Skeletal muscle cell (primary cell): ENCODE results near the gene RARA.
"Not testable (repeated sequence)": the region's sequence is repeated elsewhere in the genome, so short reads cannot be mapped to it uniquely, and the experiment has no call there.

Source experiments
- DNase-seq: peaks from one replicate; pipeline ENCODE4 v3.0.0-alpha.2; 2010; ENCODE audit warnings: low read depth
- H3K4me3 ChIP-seq: 2 replicates; pipeline ENCODE4 v1.5.1; 2011; ENCODE audit warnings: low read depth, mild to moderate bottlenecking, control low read depth, low read length, moderate library complexity

Gene RARA

GRCh38 chr17:40366076-40366860 lies 57.3 kb downstream of the RARA start:
- no peak overlapping the region for H3K4me3 ChIP-seq
- no peak for DNase-seq

GRCh38 chr17:40366861-40367518 lies 58.0 kb downstream of the RARA start:
- no peak overlapping the region for H3K4me3 ChIP-seq
- no peak for DNase-seq

DNA sequence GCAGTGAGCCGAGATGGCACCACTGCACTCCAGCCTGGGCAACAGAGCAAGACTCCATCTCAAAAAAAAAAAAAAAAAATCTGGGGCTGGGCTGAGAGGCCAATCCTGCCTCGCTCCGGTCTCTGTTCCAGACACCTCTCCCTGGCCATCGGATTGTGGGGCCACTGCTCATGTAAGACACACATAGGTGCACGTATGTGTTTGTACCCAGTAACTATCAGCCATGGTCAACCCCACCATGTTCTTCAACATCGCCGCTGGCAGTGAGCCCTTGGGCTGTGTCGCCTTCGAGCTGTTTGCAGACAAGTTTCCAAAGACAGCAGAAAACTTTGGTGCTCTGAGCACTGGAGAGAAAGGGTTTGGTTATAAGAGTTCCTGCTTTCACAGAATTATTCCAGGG lies 58.7 kb downstream of the RARA start:
- not testable (repeated sequence) for DNase-seq, H3K4me3 ChIP-seq

DNA sequence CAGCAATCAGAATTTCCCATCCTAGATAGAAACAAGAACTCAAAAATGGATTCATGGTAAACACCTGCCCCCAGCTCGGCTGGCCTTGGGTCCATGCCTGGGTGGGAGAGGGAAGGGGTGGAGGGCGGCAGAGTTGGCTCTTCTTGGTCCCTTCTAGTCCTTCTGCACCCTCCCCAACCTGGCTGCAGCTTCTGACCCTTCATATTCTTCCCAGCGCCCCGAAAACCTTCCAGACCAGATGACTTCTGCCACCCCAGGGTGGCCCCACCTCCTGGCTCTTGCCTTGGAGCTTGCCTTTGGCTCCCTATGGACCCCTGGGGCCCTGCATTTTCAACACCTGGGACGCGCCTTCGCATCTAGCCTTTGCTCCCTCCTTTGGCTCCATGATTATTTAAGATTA lies 60.9 kb downstream of the RARA start:
- no peak for DNase-seq
- H3K4me3 ChIP-seq = no peak overlapping the region

DNA sequence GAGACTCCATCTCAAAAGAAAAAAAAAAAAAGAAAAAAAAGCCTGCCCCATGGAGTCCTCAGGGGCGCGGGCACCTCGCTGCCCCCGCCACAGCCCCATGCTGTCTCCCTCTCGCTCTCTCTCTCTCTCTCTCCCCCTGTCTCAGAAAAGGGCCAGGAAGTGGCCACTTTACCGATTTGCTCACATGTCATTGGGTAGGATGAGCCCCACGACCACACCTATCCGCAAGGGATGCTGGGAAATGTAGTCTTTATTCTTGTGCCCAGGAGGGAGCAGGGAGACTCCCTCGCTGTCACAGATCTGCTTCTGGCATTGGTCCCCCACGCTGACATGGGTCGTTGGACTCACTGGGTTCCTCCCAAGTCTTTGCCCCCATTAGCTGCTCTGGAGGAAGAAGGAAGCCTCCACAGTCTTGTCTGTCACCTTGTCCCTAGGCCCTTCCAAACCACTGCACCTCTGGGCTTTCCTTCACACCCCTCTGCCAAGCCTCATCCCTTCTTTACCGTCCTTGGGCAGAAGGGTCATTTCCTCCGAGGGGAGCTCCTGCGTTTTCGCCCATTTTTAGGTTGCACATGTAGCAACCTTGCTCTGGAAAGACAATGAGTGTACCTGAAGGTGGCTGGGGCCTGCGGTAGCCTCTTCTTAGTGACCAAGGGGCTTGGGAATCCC lies 62.4 kb downstream of the RARA start:
- no peak for DNase-seq
- H3K4me3 ChIP-seq = no peak overlapping the region

DNA sequence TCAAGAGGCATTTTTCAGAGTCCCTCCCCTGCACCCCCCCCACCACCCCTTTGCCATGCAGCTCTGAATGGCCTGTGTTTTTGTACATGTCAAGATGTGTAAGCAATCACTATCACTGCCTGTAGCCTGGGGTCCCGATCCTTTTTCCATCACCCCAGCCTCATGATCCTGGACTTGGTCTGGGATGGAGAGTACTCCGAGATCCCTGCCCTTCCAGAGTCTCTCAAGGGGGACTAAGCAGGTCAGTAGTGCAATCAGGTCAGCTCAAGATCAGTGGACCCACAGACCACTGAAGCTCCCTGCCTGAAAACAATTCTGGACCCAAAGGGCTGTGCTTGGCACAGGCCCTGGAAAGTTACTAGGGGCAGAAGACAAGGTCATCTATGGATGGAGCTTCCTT lies 63.1 kb downstream of the RARA start:
- H3K4me3 ChIP-seq = no peak overlapping the region
- no peak for DNase-seq

GRCh38 chr17:40372644-40373043 lies 63.7 kb downstream of the RARA start:
- DNase-seq, H3K4me3 ChIP-seq: not testable (repeated sequence)

- no peak overlapping the region for H3K4me3 ChIP-seq
- peak; percentile 88 for DNase-seq
Observed at GRCh38 chr17:40373324-40373723, 64.3 kb downstream of the RARA start.

- DNase-seq = no peak
- no peak overlapping the region for H3K4me3 ChIP-seq
Observed at GRCh38 chr17:40373999-40374398, 65.0 kb downstream of the RARA start.

DNA sequence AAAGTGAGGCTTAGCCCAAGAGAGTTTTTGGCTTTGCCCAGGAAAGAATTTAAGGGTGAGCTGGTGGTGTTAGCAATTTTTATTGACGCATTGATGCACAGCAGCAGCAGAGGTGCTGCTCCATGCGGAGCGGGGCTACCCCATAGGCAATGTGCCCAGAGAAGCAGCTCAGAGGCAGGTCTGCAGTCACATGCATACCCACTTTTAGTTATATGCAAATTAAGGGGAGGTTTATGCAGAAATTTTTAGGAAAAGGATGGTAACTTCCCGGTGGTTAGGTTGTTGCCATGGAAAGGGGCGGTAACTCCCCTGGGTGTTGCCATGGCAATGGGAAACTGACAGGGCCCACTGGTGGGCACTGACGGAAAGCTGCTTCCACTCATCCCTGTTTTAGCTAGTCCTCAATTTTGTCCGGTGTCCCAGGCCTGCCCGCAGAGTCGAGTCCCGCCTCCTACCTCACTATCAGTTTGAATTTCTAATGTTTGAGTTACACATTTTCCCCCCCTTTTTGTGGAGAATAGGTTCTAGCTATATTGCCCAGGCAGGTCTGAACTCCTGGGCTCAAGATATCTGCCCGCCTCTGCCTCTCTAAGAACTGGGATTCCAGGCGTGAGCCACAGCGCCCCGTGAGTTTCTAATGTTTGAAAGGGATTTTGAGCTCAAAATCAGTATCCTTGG lies 66.0 kb downstream of the RARA start:
- DNase-seq = no peak
- no peak overlapping the region for H3K4me3 ChIP-seq

GRCh38 chr17:40375786-40376185 lies 66.8 kb downstream of the RARA start:
- not testable (repeated sequence) for H3K4me3 ChIP-seq, DNase-seq

- DNase-seq, H3K4me3 ChIP-seq: not testable (repeated sequence)
Observed at GRCh38 chr17:40376541-40376940, 67.6 kb downstream of the RARA start.

DNA sequence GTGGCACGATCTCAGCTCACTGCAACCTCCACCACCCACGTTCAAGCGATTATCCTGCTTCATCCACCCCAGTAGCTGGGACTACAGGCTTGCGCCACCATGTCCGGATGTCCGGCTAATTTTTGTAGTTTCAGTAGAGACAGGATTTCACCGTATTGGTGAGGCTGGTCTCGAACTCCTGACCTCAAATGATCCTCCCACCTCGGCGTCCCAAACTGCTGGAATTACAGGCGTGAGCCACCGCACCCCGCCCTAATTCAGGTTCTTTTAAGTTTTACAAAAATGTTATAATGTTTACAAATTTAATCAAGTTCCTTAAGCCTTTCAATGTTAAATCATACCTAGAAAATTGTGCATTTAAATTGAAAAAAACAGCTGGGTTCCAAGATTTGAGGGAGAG lies 68.9 kb downstream of the RARA start:
- H3K4me3 ChIP-seq = no peak overlapping the region
- no peak for DNase-seq

- H3K4me3 ChIP-seq = no peak overlapping the region
- no peak for DNase-seq
Observed at GRCh38 chr17:40378966-40379365, 70.0 kb downstream of the RARA start.

DNA sequence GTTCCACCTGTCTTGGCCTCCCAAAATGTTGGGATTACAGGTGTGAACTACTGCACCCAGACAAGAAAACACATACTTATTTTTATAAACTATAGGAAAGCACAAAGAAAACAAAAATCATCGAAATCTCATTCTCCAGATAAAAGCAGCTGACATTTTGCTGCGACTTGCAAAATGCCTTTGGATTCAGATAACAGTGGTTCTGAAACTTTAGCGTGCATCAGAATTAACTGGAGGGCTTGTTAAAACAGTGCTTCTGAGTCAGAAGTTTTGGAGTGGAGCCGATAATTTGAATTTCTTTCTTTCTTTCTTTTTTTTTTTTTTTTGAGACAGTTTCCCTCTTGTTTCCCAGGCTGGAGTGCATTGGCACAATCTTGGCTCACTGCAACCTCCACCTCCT lies 73.3 kb downstream of the RARA start:
- no peak overlapping the region for H3K4me3 ChIP-seq

GRCh38 chr17:40386555-40386954 lies 77.6 kb downstream of the RARA start:
- not testable (repeated sequence) for H3K4me3 ChIP-seq, DNase-seq

More for the DNA sequence above, 73.3 kb downstream of the RARA start:
- DNase-seq = no peak

DNA sequence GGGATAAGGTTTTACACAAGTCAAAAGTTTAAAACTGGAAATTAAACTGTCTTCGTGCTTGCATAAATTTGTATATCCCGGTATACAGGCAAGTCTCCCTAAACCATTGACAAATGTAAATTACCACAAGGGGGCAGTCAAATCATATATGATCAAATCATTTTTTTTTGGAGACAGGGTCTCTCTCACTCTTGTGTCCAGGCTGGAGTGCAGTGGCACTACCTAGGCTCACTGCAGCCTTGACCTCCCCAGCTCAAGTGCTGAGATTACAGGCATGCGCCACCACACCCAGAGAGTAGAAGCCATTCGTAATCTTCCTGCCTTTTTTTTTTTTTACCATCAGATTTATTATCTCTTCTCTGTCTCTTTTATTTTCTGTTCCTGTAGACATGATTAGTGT lies 90.2 kb downstream of the RARA start:
- peak; percentile 9 for DNase-seq
- H3K4me3 ChIP-seq = no peak overlapping the region

- no peak for DNase-seq
- H3K4me3 ChIP-seq = no peak overlapping the region
Observed at GRCh38 chr17:40402668-40403067, 93.7 kb downstream of the RARA start.

GRCh38 chr17:40404003-40404402 lies 95.0 kb downstream of the RARA start:
- H3K4me3 ChIP-seq = no peak overlapping the region

More at GRCh38 chr17:40404003-40404402, 95.0 kb downstream of the RARA start:
- no peak for DNase-seq
